WTC11 (cell line): ENCODE measurements around the gene MRPL41.

ENCODE experiments used
- ARID4B ChIP-seq: sonication (generic); formaldehyde crosslinking; IDR thresholded peaks from 2 replicates; pipeline ENCODE4 v1.8.0; 2023; ENCODE audit warnings: missing genetic modification reagents, mild to moderate bottlenecking, borderline replicate concordance
- ATF1 ChIP-seq: sonication (generic); formaldehyde crosslinking; IDR thresholded peaks from 2 replicates; pipeline ENCODE4 v1.8.1; 2023; ENCODE audit warnings: mild to moderate bottlenecking, moderate library complexity, missing genetic modification reagents
- ATF2 ChIP-seq: sonication (generic); formaldehyde crosslinking; IDR thresholded peaks from 2 replicates; pipeline ENCODE4 v1.8.1; 2022; ENCODE audit warnings: low read depth, missing genetic modification reagents, borderline replicate concordance
- CTCF ChIP-seq: fragments of 200-600 bp; IDR thresholded peaks from 2 replicates; pipeline ENCODE4 v1.8.0; 2022; ENCODE audit warnings: antibody characterized with exemption
- ESRRA ChIP-seq: sonication (generic); formaldehyde crosslinking; IDR thresholded peaks from 2 replicates; pipeline ENCODE4 v1.8.1; 2022; ENCODE audit warnings: mild to moderate bottlenecking, missing genetic modification reagents, borderline replicate concordance
- JUN ChIP-seq: sonication (generic); formaldehyde crosslinking; IDR thresholded peaks from 2 replicates; pipeline ENCODE4 v1.8.0; 2023; ENCODE audit warnings: mild to moderate bottlenecking, missing genetic modification reagents
- KAT7 ChIP-seq: sonication (generic); formaldehyde crosslinking; IDR thresholded peaks from 2 replicates; pipeline ENCODE4 v1.8.1; 2023; ENCODE audit warnings: missing genetic modification reagents, mild to moderate bottlenecking, borderline replicate concordance
- MAX ChIP-seq: sonication (generic); formaldehyde crosslinking; IDR thresholded peaks from 2 replicates; pipeline ENCODE4 v1.8.0; 2022; ENCODE audit warnings: mild to moderate bottlenecking, missing genetic modification reagents
- NR2C2 ChIP-seq: sonication (generic); formaldehyde crosslinking; IDR thresholded peaks from 2 replicates; pipeline ENCODE4 v1.8.0; 2022; ENCODE audit warnings: mild to moderate bottlenecking, missing genetic modification reagents
- PRRX2 ChIP-seq: fragments of 250-450 bp; sonication (Bioruptor Pico); IDR thresholded peaks from 2 replicates; pipeline ENCODE4 v1.8.0; 2021; ENCODE audit warnings: mild to moderate bottlenecking
- TF ChIP-seq, protein P1 (sequence below): sonication (generic); formaldehyde crosslinking; IDR thresholded peaks from 2 replicates; pipeline ENCODE4 v1.8.0; 2022; ENCODE audit warnings: mild to moderate bottlenecking, missing genetic modification reagents
- TF ChIP-seq, protein P2 (sequence below): sonication (generic); formaldehyde crosslinking; IDR thresholded peaks from 2 replicates; pipeline ENCODE4 v1.8.1; 2022; ENCODE audit warnings: low read depth, mild to moderate bottlenecking, moderate library complexity, missing genetic modification reagents, borderline replicate concordance
- TF ChIP-seq, protein P3 (sequence below): sonication (generic); formaldehyde crosslinking; IDR thresholded peaks from 2 replicates; pipeline ENCODE4 v1.8.1; 2022; ENCODE audit warnings: mild to moderate bottlenecking, missing genetic modification reagents, moderate library complexity, borderline replicate concordance

GRCh38 chr9:137583347-137583746, 31.7 kb downstream of the MRPL41 start:
- no peak for TF ChIP-seq MAX (CRISPR knock-in tag)
- TF ChIP-seq PRRX2 (CRISPR knock-in tag): no peak
- TF ChIP-seq CTCF: no peak
- no peak for TF ChIP-seq ESRRA (CRISPR knock-in tag)
- no peak for TF ChIP-seq ARID4B (CRISPR knock-in tag)
- TF ChIP-seq, protein P1, sequence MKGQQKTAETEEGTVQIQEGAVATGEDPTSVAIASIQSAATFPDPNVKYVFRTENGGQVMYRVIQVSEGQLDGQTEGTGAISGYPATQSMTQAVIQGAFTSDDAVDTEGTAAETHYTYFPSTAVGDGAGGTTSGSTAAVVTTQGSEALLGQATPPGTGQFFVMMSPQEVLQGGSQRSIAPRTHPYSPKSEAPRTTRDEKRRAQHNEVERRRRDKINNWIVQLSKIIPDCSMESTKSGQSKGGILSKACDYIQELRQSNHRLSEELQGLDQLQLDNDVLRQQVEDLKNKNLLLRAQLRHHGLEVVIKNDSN: no peak
- TF ChIP-seq ATF2: no peak
- TF ChIP-seq, protein P2, sequence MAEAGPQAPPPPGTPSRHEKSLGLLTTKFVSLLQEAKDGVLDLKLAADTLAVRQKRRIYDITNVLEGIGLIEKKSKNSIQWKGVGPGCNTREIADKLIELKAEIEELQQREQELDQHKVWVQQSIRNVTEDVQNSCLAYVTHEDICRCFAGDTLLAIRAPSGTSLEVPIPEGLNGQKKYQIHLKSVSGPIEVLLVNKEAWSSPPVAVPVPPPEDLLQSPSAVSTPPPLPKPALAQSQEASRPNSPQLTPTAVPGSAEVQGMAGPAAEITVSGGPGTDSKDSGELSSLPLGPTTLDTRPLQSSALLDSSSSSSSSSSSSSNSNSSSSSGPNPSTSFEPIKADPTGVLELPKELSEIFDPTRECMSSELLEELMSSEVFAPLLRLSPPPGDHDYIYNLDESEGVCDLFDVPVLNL: no peak
- no peak for TF ChIP-seq KAT7 (CRISPR knock-in tag)
- no peak for TF ChIP-seq NR2C2 (CRISPR knock-in tag)
- no peak for TF ChIP-seq ATF1 (CRISPR knock-in tag)
- no peak for TF ChIP-seq JUN (CRISPR knock-in tag)
- TF ChIP-seq, protein P3, sequence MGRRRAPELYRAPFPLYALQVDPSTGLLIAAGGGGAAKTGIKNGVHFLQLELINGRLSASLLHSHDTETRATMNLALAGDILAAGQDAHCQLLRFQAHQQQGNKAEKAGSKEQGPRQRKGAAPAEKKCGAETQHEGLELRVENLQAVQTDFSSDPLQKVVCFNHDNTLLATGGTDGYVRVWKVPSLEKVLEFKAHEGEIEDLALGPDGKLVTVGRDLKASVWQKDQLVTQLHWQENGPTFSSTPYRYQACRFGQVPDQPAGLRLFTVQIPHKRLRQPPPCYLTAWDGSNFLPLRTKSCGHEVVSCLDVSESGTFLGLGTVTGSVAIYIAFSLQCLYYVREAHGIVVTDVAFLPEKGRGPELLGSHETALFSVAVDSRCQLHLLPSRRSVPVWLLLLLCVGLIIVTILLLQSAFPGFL (CRISPR knock-in tag): no peak
